ENCODE results near the gene GINS1. TPM values are rescaled to one million over a fixed set of nuclear protein-coding genes. Genes with fewer than 3 reads are reported as not detected.

The GINS1 gene
- total and polyA plus RNA-seq, 7 donors = 0.28 to 7.6 (median 1.2) TPM

DNA sequence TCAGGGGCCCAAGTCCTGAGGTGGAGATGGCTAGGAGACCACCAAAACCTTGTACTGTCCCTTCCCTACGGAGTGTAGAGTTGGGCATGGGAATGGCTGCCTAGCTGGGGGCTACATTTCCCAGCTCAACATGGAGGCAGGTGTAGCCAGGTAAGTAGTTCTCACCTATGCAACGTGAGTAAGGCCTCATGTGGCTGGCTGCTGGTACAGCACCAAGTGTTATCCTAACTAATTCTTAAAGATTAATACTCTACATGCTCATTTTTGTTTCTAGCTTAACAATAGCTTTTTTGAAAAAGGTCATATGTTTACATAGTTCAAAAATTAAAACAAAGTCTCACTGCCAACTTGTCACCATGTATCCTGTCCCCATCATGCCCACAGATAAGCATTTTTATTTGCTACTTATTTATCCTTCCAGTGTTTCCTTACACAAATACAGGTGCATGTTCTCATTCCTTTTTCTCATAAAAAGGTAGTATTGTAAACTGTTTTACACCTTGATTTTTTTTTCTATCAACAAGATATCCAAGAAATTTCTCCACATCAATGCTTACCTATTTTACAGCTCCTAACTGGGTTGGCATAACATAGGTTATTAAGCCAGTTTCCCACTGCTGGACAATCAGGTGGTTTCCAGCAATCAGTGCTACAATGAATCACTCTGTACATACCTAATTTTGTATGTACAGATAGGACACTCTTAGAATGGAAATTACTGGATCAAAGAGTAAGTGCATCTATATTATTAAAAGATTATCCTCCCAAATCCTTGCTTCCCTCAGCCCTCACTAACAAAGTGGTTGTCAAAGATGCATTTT lies 42.4 kb upstream of the GINS1 start:
- intact Hi-C loops (cut with DNase I) = no loop called here
- Histone ChIP-seq H3K27me3 (no peaks in the 10 kb centered on the region), H3K4me1 (peaks cover 0 to 10% (median 5%) of the 10 kb centered on the region in 4 donors), H3K9me3 (no peaks in the 10 kb centered on the region), H3K27ac (no peak overlapping the region), H3K4me3 (no peak overlapping the region), H3K36me3 (no peaks in the 10 kb centered on the region)
- TF ChIP-seq POLR2AphosphoS5 (IDR thresholded peaks at IDR 0.05) (no peak), EP300 (IDR thresholded peaks at IDR 0.05) (no peak), POLR2A (IDR thresholded peaks at IDR 0.05) (no peak)
- TF ChIP-seq, protein P1, sequence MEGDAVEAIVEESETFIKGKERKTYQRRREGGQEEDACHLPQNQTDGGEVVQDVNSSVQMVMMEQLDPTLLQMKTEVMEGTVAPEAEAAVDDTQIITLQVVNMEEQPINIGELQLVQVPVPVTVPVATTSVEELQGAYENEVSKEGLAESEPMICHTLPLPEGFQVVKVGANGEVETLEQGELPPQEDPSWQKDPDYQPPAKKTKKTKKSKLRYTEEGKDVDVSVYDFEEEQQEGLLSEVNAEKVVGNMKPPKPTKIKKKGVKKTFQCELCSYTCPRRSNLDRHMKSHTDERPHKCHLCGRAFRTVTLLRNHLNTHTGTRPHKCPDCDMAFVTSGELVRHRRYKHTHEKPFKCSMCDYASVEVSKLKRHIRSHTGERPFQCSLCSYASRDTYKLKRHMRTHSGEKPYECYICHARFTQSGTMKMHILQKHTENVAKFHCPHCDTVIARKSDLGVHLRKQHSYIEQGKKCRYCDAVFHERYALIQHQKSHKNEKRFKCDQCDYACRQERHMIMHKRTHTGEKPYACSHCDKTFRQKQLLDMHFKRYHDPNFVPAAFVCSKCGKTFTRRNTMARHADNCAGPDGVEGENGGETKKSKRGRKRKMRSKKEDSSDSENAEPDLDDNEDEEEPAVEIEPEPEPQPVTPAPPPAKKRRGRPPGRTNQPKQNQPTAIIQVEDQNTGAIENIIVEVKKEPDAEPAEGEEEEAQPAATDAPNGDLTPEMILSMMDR (IDR thresholded peaks at IDR 0.05) = no peak
- DNase-seq = no peak
- WGBS, 2 donors = 91 to 94% methylated on average over 2 of the region's 2 CpGs

DNA sequence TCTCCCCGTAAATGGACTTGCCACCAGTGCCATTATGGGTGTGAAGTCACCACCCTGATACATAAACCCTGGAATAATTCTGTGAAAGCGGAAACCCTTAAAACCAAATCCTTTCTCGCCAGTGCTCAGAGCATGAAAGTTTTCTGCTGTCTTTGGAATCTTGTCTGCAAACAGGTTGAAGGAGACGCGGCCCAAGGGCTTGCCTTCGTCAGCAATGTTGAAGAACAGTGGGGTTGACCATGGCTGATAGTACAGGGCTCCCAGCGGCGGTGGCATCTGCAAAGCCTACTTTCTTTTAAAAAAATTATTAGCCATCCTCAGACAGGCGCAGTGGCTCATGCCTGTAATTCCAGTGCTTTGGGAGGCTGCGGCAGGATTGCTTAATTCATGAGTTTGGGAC lies 38.9 kb upstream of the GINS1 start:
- TF ChIP-seq EP300 (IDR thresholded peaks at IDR 0.05) = no peak
- TF ChIP-seq POLR2A (IDR thresholded peaks at IDR 0.05) = no peak
- no peaks in the 10 kb centered on the region for H3K36me3 ChIP-seq
- 99% methylated on average over 10 of the region's 10 CpGs for WGBS, 2 donors

DNA sequence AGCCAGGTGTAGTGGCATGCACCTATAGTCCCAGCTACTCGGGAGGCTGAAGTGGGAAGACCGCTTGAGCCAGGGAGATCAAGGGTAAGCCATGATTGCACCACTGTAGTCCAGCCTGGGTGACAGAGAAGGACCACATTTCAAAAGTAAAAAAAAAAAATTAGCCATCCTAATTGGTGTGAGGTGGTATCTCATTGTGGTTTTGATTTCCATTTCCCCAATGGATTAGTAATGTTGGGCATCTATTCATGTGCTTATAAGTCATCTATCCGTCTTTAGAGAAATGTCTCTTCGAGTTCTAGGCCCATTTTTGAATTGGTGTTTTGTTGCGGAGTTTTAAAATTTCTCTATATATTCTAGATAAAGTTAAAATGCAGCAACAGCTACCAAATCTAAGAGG lies 38.5 kb upstream of the GINS1 start:
- Histone ChIP-seq H3K36me3 (no peaks in the 10 kb centered on the region), H3K4me1 (no peaks in the 10 kb centered on the region), H3K27me3 (no peaks in the 10 kb centered on the region), H3K27ac (no peak overlapping the region), H3K9me3 (no peaks in the 10 kb centered on the region), H3K4me3 (no peak overlapping the region)
- WGBS, 2 donors = 96% methylated on average over 5 of the region's 5 CpGs
- TF ChIP-seq EP300 (IDR thresholded peaks at IDR 0.05) (no peak), POLR2AphosphoS5 (IDR thresholded peaks at IDR 0.05) (no peak), POLR2A (IDR thresholded peaks at IDR 0.05) (no peak)
- TF ChIP-seq, protein P1 (IDR thresholded peaks at IDR 0.05) = no peak
- intact Hi-C loops (cut with DNase I) = no loop called here
- DNase-seq = no peak

More for the DNA sequence above, 38.9 kb upstream of the GINS1 start:
- no peak overlapping the region for H3K27ac ChIP-seq
- H3K4me1 ChIP-seq = no peaks in the 10 kb centered on the region
- intact Hi-C loops (cut with DNase I) = no loop called here
- DNase-seq = no peak
- H3K27me3 ChIP-seq = no peaks in the 10 kb centered on the region
- no peaks in the 10 kb centered on the region for H3K9me3 ChIP-seq
- no peak overlapping the region for H3K4me3 ChIP-seq

DNA sequence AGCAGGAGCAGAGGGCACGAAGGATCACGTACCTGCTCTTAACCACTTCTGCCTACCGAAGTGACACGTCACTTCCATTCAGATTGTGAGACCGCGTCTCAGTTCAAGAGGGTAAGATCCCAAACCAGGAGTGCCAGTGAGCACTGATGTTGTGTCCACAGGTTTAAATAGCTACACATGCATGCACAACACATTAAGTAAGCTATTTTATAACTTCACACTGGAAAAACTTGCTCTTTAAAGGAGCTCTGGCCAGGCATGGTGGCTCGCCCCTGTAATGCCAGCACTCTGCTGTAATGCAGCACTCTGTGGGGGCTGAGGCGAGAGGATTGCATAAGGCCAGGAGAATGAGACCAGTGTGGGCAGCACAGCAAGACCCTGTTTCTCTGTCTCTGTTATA lies 37.9 kb upstream of the GINS1 start:
- intact Hi-C loops (cut with DNase I) = no loop called here
- Histone ChIP-seq H3K9me3 (no peaks in the 10 kb centered on the region), H3K27ac (no peak overlapping the region), H3K36me3 (no peaks in the 10 kb centered on the region), H3K27me3 (no peaks in the 10 kb centered on the region), H3K4me3 (no peak overlapping the region), H3K4me1 (no peaks in the 10 kb centered on the region)
- TF ChIP-seq POLR2A (IDR thresholded peaks at IDR 0.05) (no peak), EP300 (IDR thresholded peaks at IDR 0.05) (no peak), POLR2AphosphoS5 (IDR thresholded peaks at IDR 0.05) (no peak)
- TF ChIP-seq, protein P1 (IDR thresholded peaks at IDR 0.05) = no peak
- DNase-seq = no peak
- 93 to 97% methylated on average over 8 of the region's 8 CpGs for WGBS, 2 donors

DNA sequence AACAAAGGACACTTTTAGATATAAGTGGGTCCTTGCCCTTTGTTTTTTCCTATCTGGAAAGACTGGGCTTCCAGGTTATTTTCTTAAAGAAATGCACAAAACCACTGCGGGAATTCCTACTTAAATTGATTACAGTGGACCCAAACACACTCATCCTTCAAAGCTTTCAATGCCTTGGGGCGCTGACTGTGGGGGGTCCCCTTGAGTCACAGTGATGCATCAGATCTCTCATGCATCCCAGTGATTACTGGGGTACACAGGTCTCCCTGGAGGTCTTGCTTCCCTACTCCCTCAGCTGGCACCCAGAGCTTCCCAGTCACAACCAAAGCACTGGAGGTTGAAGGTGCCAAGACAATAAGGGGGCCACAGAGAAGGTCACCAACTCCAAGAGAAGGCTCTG lies 37.5 kb upstream of the GINS1 start:
- 95 to 97% methylated on average over 2 of the region's 2 CpGs for WGBS, 2 donors
- intact Hi-C loops (cut with DNase I) = no loop called here

More for the DNA sequence above, 37.5 kb upstream of the GINS1 start:
- Histone ChIP-seq H3K27ac (no peak overlapping the region), H3K4me3 (no peak overlapping the region), H3K27me3 (no peaks in the 10 kb centered on the region), H3K4me1 (no peaks in the 10 kb centered on the region), H3K36me3 (no peaks in the 10 kb centered on the region), H3K9me3 (no peaks in the 10 kb centered on the region)
- DNase-seq = no peak
- TF ChIP-seq POLR2AphosphoS5 (IDR thresholded peaks at IDR 0.05) = no peak
- no peak for TF ChIP-seq EP300 (IDR thresholded peaks at IDR 0.05)
- no peak for TF ChIP-seq POLR2A (IDR thresholded peaks at IDR 0.05)
- TF ChIP-seq, protein P1 (IDR thresholded peaks at IDR 0.05) = no peak
